Liver (tissue), 9 donors: Measurements from ENCODE around the gene IFIT3. TPM values are rescaled to one million over a fixed set of nuclear protein-coding genes. Genes with fewer than 3 reads are reported as not detected.

Experiments used
- DNase-seq: peaks from one replicate; pipeline ENCODE4 v3.0.0-alpha.2; 2017; ENCODE audit warnings: low spot score
- H3K27ac ChIP-seq, 2 donors: one replicate each; pipeline ENCODE4 v1.7.0; 2013; ENCODE audit warnings: inconsistent platforms in 2 of 2, low read length in 2 of 2, control low read depth in 1 of 2, low read depth in 1 of 2, mild to moderate bottlenecking in 1 of 2
- H3K27me3 ChIP-seq, 4 donors: one replicate each; pipeline versions ENCODE4 v1.6.1 to v1.7.0; 2013; ENCODE audit warnings: low read length in 3 of 4, inconsistent platforms in 1 of 4, mild to moderate bottlenecking in 1 of 4, moderate library complexity in 1 of 4; ENCODE audit not compliant: control insufficient read depth in 4 of 4, insufficient read depth in 4 of 4
- H3K36me3 ChIP-seq, 4 donors: one replicate each; pipeline versions ENCODE4 v1.6.1 to v1.7.0; 2013; ENCODE audit warnings: low read length in 3 of 4, mild to moderate bottlenecking in 3 of 4, low read depth in 1 of 4, moderate library complexity in 1 of 4; ENCODE audit not compliant: control insufficient read depth in 4 of 4, insufficient read depth in 3 of 4
- H3K4me1 ChIP-seq, 4 donors: one replicate each; pipeline versions ENCODE4 v1.6.1 to v1.7.0; 2013; ENCODE audit warnings: low read length in 3 of 4, mild to moderate bottlenecking in 3 of 4, moderate library complexity in 1 of 4; ENCODE audit not compliant: control insufficient read depth in 4 of 4, insufficient read depth in 4 of 4
- H3K4me3 ChIP-seq, 3 donors: one replicate each; pipeline versions ENCODE4 v1.6.1 to v1.7.0; 2013; ENCODE audit warnings: low read length in 3 of 3, control low read depth in 1 of 3, low read depth in 1 of 3, mild to moderate bottlenecking in 1 of 3
- H3K9ac ChIP-seq, 2 donors: one replicate each; pipeline ENCODE4 v1.7.0; 2013; ENCODE audit warnings: low read length in 2 of 2, mild to moderate bottlenecking in 2 of 2, moderate library complexity in 2 of 2, control low read depth in 1 of 2, low read depth in 1 of 2
- H3K9me3 ChIP-seq, 4 donors: one replicate each; pipeline versions ENCODE4 v1.6.1 to v1.7.0; 2013; ENCODE audit warnings: low read length in 3 of 4; ENCODE audit not compliant: control insufficient read depth in 4 of 4
- EGR1 ChIP-seq, 2 donors: IDR thresholded peaks; 2 replicates each; pipeline ENCODE4 v1.6.1; 2016 to 2018; ENCODE audit warnings: antibody characterized with exemption in 2 of 2, low read depth in 2 of 2
- FOXA1 ChIP-seq: IDR thresholded peaks from 2 replicates; pipeline ENCODE4 v1.6.1; 2016; ENCODE audit warnings: antibody characterized with exemption
- GABPA ChIP-seq, 2 donors: IDR thresholded peaks in 1 of 2; conservative IDR thresholded peaks in 1 of 2; 2 replicates each; pipeline ENCODE4 v1.6.1; 2016; ENCODE audit warnings: antibody characterized with exemption in 2 of 2, mild to moderate bottlenecking in 1 of 2, moderate library complexity in 1 of 2
- HNF4A ChIP-seq, 2 donors: conservative IDR thresholded peaks; 2 replicates each; pipeline ENCODE4 v1.6.1; 2016; ENCODE audit warnings: antibody characterized with exemption in 2 of 2, mild to moderate bottlenecking in 2 of 2
- HNF4G ChIP-seq: IDR thresholded peaks from 2 replicates; pipeline ENCODE4 v1.6.1; 2016; ENCODE audit warnings: antibody characterized with exemption
- JUND ChIP-seq, 2 donors: IDR thresholded peaks; 2 replicates each; pipeline ENCODE4 v1.6.1; 2016; ENCODE audit warnings: antibody characterized with exemption in 2 of 2
- NR2F2 ChIP-seq: IDR thresholded peaks from 2 replicates; pipeline ENCODE4 v1.6.1; 2016; ENCODE audit warnings: antibody characterized with exemption
- RAD21 ChIP-seq, 2 donors: IDR thresholded peaks; 2 replicates each; pipeline ENCODE4 v1.6.1; 2016; ENCODE audit warnings: antibody characterized with exemption in 2 of 2, mild to moderate bottlenecking in 2 of 2
- RXRA ChIP-seq, 2 donors: IDR thresholded peaks; 2 replicates each; pipeline ENCODE4 v1.6.1; 2017 to 2018; ENCODE audit warnings: antibody characterized with exemption in 2 of 2, mild to moderate bottlenecking in 1 of 2
- SP1 ChIP-seq: IDR thresholded peaks from 2 replicates; pipeline ENCODE4 v1.6.1; 2018; ENCODE audit warnings: antibody characterized with exemption, mild to moderate bottlenecking
- WGBS: extraction: QIAGEN DNeasy Blood & Tissue Kit; methylation state at CpG from one replicate; pipeline ENCODE4 v1.1.7; 2013; 5-methylcytosine and 5-hydroxymethylcytosine counted together
- polyA plus RNA-seq, 2 donors: library from polyadenylated mRNA; stranded (reverse) in 1 of 2; unstranded in 1 of 2; fragments of 200-250 nt in 1 of 2; fragments of >200 nt in 1 of 2; fragmentation: Nextera tagmentation in 1 of 2; extraction: Ambion mirVana in 1 of 2; gene quantifications; one replicate each; pipeline versions ENCODE4 v1.2.1 to v1.2.3, GENCODE V29; 2013 to 2015
- total RNA-seq, 2 donors: library from RNA; depleted of rRNA; stranded (reverse); fragments of >200 nt; gene quantifications; one replicate each; pipeline ENCODE4 v1.2.3, GENCODE V29; 2014
- TF ChIP-seq, protein P1 (sequence below): IDR thresholded peaks from 2 replicates; pipeline ENCODE4 v1.6.1; 2016; ENCODE audit warnings: antibody characterized with exemption
- TF ChIP-seq, protein P2 (sequence below): IDR thresholded peaks from 2 replicates; pipeline ENCODE4 v1.6.1; 2016; ENCODE audit warnings: antibody characterized with exemption
- TF ChIP-seq, protein P3 (sequence below): fragments of 150-350 bp; IDR thresholded peaks from 2 replicates; pipeline ENCODE4 v1.5.1; 2017; ENCODE audit warnings: improper control_type of control experiment, low read depth, low read length; ENCODE audit not compliant: missing input control
- TF ChIP-seq, protein P4 (sequence below): IDR thresholded peaks from 2 replicates; pipeline ENCODE4 v1.6.1; 2016; ENCODE audit warnings: antibody characterized with exemption
- TF ChIP-seq, protein P5 (sequence below): IDR thresholded peaks from 2 replicates; pipeline ENCODE4 v1.6.1; 2016; ENCODE audit warnings: antibody characterized with exemption, mild to moderate bottlenecking
- donor health status: healthy.
- donor health status: healthy.
- donor health status: healthy.
- donor health status: healthy.
- donor health status: healthy.

The IFIT3 gene
- total and polyA plus RNA-seq, 4 donors: 9.2 to 11.2 (median 10.4) TPM

DNA sequence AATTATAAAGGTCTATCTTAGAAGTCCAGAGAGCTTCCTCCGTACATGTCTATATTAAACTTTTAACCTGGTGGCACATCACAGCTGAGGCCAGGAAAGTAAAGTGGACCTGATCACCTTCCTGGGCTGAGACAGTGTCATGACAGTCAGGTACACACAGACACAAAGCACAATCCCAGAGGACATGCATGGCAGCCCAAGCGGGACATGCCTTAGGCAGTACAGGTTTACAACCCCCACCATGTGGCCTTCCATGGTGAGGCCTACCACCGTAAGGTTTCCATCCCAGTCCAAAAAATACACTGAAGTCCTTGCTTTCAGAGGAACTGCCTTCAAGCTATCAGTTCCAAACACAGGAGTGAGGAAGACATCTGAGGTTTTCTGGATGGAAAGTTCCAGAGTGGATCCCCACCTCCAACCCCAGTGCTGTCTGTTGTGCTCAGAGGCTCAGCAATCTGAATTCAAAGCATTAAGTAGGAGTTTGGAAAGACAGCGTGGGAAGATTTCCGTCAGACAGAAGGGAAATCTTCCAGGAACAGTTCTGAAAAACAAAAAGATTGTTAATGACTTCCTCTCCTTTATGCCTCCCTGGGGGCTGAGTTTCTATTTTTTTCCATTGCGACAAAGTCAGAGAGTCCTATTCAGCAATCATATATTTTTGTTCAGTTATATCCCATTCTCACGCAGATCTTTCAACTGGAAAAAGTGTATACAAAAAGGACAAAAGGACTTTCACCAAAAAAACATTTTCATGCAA lies 20.1 kb downstream of the IFIT3 start:
- Histone ChIP-seq H3K36me3 (no peaks in the 10 kb centered on the region), H3K4me1 (peaks cover 22 to 60% (median 45%) of the 10 kb centered on the region in 4 donors), H3K4me3 (no peak overlapping the region), H3K27me3 (no peaks in the 10 kb centered on the region), H3K9me3 (no peaks in the 10 kb centered on the region), H3K27ac (peak overlapping the region in 1 of 2 donors; percentile 51), H3K9ac (no peak overlapping the region)
- TF ChIP-seq FOXA1 (no peak), HNF4G (no peak), SP1 (no peak)
- TF ChIP-seq, protein P1, sequence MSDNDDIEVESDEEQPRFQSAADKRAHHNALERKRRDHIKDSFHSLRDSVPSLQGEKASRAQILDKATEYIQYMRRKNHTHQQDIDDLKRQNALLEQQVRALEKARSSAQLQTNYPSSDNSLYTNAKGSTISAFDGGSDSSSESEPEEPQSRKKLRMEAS: no peak
- DNase-seq: no peak
- 81% methylated on average over 7 of the region's 7 CpGs for WGBS

DNA sequence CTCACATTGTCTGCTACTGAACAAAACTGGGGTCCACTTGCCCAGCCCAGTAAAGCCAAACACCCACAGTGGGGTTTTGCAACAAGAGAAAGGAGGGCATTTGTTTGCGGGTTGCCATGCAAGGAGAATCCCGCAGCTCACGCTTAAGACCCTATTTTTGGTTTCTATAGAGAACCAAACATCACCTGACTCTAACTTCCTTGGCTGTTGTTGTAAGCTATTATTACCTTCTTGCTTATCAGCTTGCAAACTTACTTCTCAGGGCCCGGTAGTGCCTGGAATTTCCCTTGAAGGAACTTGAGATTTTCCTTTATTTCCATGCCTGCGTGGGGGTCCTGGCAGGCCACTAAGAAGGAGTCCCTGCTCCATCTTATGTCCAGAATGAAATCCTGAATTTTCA lies 20.7 kb downstream of the IFIT3 start:
- Histone ChIP-seq H3K27ac (peak overlapping the region in 1 of 2 donors; percentile 51), H3K4me1 (peaks cover 22 to 60% (median 45%) of the 10 kb centered on the region in 4 donors)
- WGBS: 75% methylated on average over 5 of the region's 5 CpGs

More for the DNA sequence above, 20.7 kb downstream of the IFIT3 start:
- DNase-seq: no peak
- no peaks in the 10 kb centered on the region for H3K36me3 ChIP-seq
- H3K27me3 ChIP-seq: no peaks in the 10 kb centered on the region
- H3K4me3 ChIP-seq: no peak overlapping the region
- no peaks in the 10 kb centered on the region for H3K9me3 ChIP-seq
- H3K9ac ChIP-seq: no peak overlapping the region
- TF ChIP-seq, protein P2, sequence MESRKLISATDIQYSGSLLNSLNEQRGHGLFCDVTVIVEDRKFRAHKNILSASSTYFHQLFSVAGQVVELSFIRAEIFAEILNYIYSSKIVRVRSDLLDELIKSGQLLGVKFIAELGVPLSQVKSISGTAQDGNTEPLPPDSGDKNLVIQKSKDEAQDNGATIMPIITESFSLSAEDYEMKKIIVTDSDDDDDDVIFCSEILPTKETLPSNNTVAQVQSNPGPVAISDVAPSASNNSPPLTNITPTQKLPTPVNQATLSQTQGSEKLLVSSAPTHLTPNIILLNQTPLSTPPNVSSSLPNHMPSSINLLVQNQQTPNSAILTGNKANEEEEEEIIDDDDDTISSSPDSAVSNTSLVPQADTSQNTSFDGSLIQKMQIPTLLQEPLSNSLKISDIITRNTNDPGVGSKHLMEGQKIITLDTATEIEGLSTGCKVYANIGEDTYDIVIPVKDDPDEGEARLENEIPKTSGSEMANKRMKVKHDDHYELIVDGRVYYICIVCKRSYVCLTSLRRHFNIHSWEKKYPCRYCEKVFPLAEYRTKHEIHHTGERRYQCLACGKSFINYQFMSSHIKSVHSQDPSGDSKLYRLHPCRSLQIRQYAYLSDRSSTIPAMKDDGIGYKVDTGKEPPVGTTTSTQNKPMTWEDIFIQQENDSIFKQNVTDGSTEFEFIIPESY: no peak
- TF ChIP-seq, protein P3, sequence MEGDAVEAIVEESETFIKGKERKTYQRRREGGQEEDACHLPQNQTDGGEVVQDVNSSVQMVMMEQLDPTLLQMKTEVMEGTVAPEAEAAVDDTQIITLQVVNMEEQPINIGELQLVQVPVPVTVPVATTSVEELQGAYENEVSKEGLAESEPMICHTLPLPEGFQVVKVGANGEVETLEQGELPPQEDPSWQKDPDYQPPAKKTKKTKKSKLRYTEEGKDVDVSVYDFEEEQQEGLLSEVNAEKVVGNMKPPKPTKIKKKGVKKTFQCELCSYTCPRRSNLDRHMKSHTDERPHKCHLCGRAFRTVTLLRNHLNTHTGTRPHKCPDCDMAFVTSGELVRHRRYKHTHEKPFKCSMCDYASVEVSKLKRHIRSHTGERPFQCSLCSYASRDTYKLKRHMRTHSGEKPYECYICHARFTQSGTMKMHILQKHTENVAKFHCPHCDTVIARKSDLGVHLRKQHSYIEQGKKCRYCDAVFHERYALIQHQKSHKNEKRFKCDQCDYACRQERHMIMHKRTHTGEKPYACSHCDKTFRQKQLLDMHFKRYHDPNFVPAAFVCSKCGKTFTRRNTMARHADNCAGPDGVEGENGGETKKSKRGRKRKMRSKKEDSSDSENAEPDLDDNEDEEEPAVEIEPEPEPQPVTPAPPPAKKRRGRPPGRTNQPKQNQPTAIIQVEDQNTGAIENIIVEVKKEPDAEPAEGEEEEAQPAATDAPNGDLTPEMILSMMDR: no peak
- no peak for TF ChIP-seq GABPA (IDR thresholded peaks at IDR 0.05 in 1 of 2, conservative IDR thresholded peaks at IDR 0.05 in 1 of 2)
- TF ChIP-seq SP1: no peak
- TF ChIP-seq, protein P4, sequence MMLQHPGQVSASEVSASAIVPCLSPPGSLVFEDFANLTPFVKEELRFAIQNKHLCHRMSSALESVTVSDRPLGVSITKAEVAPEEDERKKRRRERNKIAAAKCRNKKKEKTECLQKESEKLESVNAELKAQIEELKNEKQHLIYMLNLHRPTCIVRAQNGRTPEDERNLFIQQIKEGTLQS: no peak
- TF ChIP-seq, protein P1: no peak
- TF ChIP-seq JUND (IDR thresholded peaks at IDR 0.05): no peak
- TF ChIP-seq RAD21 (IDR thresholded peaks at IDR 0.05): no peak
- TF ChIP-seq, protein P5, sequence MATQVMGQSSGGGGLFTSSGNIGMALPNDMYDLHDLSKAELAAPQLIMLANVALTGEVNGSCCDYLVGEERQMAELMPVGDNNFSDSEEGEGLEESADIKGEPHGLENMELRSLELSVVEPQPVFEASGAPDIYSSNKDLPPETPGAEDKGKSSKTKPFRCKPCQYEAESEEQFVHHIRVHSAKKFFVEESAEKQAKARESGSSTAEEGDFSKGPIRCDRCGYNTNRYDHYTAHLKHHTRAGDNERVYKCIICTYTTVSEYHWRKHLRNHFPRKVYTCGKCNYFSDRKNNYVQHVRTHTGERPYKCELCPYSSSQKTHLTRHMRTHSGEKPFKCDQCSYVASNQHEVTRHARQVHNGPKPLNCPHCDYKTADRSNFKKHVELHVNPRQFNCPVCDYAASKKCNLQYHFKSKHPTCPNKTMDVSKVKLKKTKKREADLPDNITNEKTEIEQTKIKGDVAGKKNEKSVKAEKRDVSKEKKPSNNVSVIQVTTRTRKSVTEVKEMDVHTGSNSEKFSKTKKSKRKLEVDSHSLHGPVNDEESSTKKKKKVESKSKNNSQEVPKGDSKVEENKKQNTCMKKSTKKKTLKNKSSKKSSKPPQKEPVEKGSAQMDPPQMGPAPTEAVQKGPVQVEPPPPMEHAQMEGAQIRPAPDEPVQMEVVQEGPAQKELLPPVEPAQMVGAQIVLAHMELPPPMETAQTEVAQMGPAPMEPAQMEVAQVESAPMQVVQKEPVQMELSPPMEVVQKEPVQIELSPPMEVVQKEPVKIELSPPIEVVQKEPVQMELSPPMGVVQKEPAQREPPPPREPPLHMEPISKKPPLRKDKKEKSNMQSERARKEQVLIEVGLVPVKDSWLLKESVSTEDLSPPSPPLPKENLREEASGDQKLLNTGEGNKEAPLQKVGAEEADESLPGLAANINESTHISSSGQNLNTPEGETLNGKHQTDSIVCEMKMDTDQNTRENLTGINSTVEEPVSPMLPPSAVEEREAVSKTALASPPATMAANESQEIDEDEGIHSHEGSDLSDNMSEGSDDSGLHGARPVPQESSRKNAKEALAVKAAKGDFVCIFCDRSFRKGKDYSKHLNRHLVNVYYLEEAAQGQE: no peak
- no peak for TF ChIP-seq RXRA (IDR thresholded peaks at IDR 0.05)
- TF ChIP-seq EGR1 (IDR thresholded peaks at IDR 0.05; ENCODE audit: low read depth in 2 of 2): no peak
- TF ChIP-seq NR2F2: no peak
- no peak for TF ChIP-seq HNF4A (conservative IDR thresholded peaks at IDR 0.05)
